ENCODE results near the gene INPP5F. TPM values are rescaled to one million over a fixed set of nuclear protein-coding genes. Genes with fewer than 3 reads are reported as not detected.

Gene INPP5F
- polyA plus RNA-seq, 1 of the 3 experiments (the other 2 are of a cell fraction): 7.8 TPM

GRCh38 chr10:119691726-119692125, 34.1 kb upstream of the INPP5F start:
- no peak overlapping the region for H3K4me2 ChIP-seq
- no peak overlapping the region for H3K9ac ChIP-seq
- H3K4me3 ChIP-seq (ENCODE audit: low read depth in 2 of 2, low read length in 1 of 2): no peak overlapping the region
- no peak for TF ChIP-seq GATA2 (CRISPR knock-in tag; IDR thresholded peaks at IDR 0.05)
- TF ChIP-seq NFIC (IDR thresholded peaks at IDR 0.05; ENCODE audit: borderline replicate concordance): no peak
- no peak for TF ChIP-seq GABPA (IDR thresholded peaks at IDR 0.05; ENCODE audit: low read depth)
- no peak for TF ChIP-seq EP300 (IDR thresholded peaks at IDR 0.05; ENCODE audit: borderline replicate concordance in 1 of 2, low read depth in 1 of 2, low read length in 1 of 2)
- TF ChIP-seq SIN3A (IDR thresholded peaks at IDR 0.05; ENCODE audit: borderline replicate concordance, low read depth, low read length): no peak
- no peak for TF ChIP-seq TCF12 (IDR thresholded peaks at IDR 0.05)
- TF ChIP-seq FOXM1 (IDR thresholded peaks at IDR 0.05; ENCODE audit: low read depth): no peak
- no peak for TF ChIP-seq SMC3 (IDR thresholded peaks at IDR 0.05; ENCODE audit: low read depth, low read length)
- no peak for TF ChIP-seq ELF1 (IDR thresholded peaks at IDR 0.05)
- no peak for TF ChIP-seq PBX3 (IDR thresholded peaks at IDR 0.05)
- TF ChIP-seq POLR2AphosphoS5 (IDR thresholded peaks at IDR 0.05; ENCODE audit: low read depth, low read length): no peak
- TF ChIP-seq RAD21 (IDR thresholded peaks at IDR 0.05; ENCODE audit: low read length): no peak
- TF ChIP-seq RCOR1 (IDR thresholded peaks at IDR 0.05; ENCODE audit: low read length): no peak
- TF ChIP-seq MEF2A (IDR thresholded peaks at IDR 0.05; ENCODE audit: borderline replicate concordance, low read depth): no peak
- no peaks in the 10 kb centered on the region for H3K9me2 ChIP-seq
- peaks cover 0 to 10% of the 10 kb centered on the region in 2 experiments; a peak in 1 of 4 replicates for H3K4me1 ChIP-seq (ENCODE audit: control insufficient read depth in 1 of 2, insufficient read depth in 2 of 2, low read depth in 1 of 2, low read length in 1 of 2)
- H3K36me3 ChIP-seq (replicated peaks in 1 of 2; ENCODE audit: control insufficient read depth in 1 of 2, insufficient read depth in 2 of 2, low read length in 1 of 2): no peaks in the 10 kb centered on the region
- WGBS (ENCODE audit: low lambda C conversion rate): 94% methylated on average over 1 of the region's 3 CpGs
- H3K27me3 ChIP-seq (ENCODE audit: insufficient read depth): no peaks in the 10 kb centered on the region
- H4K20me1 ChIP-seq (ENCODE audit: insufficient read depth): no peaks in the 10 kb centered on the region
- no peak for DNase-seq
- CTCF ChIA-PET: interaction anchor here (0.7 to 1.1 kb wide), 2 partner anchors 47 to 59 kb away, joined by 3 read pairs; no protein-coding TSS in a partner anchor
- H3F3A ChIP-seq (replicated peaks; ENCODE audit: insufficient read depth): peaks cover 5% of the 10 kb centered on the region
- no peak overlapping the region for H3K27ac ChIP-seq (ENCODE audit: low read depth in 2 of 2, low read length in 1 of 2)
- no peak overlapping the region for H2AFZ ChIP-seq (ENCODE audit: low read depth)
- no peaks in the 10 kb centered on the region for H3K79me2 ChIP-seq (ENCODE audit: insufficient read depth)
- H3K9me3 ChIP-seq: no peaks in the 10 kb centered on the region
- POLR2A ChIA-PET: no interaction called here

GRCh38 chr10:119693262-119693957, 32.4 kb upstream of the INPP5F start:
- TF ChIP-seq SMC3 (IDR thresholded peaks at IDR 0.05; ENCODE audit: low read depth, low read length): no peak
- no peak for TF ChIP-seq MXI1 (IDR thresholded peaks at IDR 0.05; ENCODE audit: low read depth, low read length)
- TF ChIP-seq EZH2phosphoT487 (IDR thresholded peaks at IDR 0.05; ENCODE audit: borderline replicate concordance, low read depth): no peak
- TF ChIP-seq SIN3A (IDR thresholded peaks at IDR 0.05; ENCODE audit: borderline replicate concordance, low read depth, low read length): no peak
- TF ChIP-seq USF1 (IDR thresholded peaks at IDR 0.05; ENCODE audit: borderline replicate concordance, low read depth): no peak
- no peak for TF ChIP-seq FOSL2 (IDR thresholded peaks at IDR 0.05; ENCODE audit: borderline replicate concordance, low read depth)
- TF ChIP-seq CHD2 (IDR thresholded peaks at IDR 0.05; ENCODE audit: low read length, partially characterized antibody): no peak
- no peak for TF ChIP-seq RFX5 (IDR thresholded peaks at IDR 0.05; ENCODE audit: low read length)
- H3K4me2 ChIP-seq: no peak overlapping the region
- no peaks in the 10 kb centered on the region for H3K36me3 ChIP-seq (replicated peaks in 1 of 2; ENCODE audit: control insufficient read depth in 1 of 2, insufficient read depth in 2 of 2, low read length in 1 of 2)
- ChIA-PET CTCF (interaction anchor here (1.0 kb wide), 1 partner anchor 166 kb away, joined by 3 read pairs; no protein-coding TSS in a partner anchor), POLR2A (no interaction called here)
- H2AFZ ChIP-seq (ENCODE audit: low read depth): no peak overlapping the region
- 79% methylated on average over 6 of the region's 6 CpGs for WGBS (ENCODE audit: low lambda C conversion rate)
- H3K9me2 ChIP-seq: no peaks in the 10 kb centered on the region
- no peak overlapping the region for H3K4me3 ChIP-seq (ENCODE audit: low read depth in 2 of 2, low read length in 1 of 2)
- H3K4me1 ChIP-seq (ENCODE audit: control insufficient read depth in 1 of 2, insufficient read depth in 2 of 2, low read depth in 1 of 2, low read length in 1 of 2): no peaks in the 10 kb centered on the region
- no peaks in the 10 kb centered on the region for H3K27me3 ChIP-seq (ENCODE audit: insufficient read depth)
- no peak overlapping the region for H3K27ac ChIP-seq (ENCODE audit: low read depth in 2 of 2, low read length in 1 of 2)
- DNase-seq: no peak
- H3K9ac ChIP-seq: no peak overlapping the region
- no peaks in the 10 kb centered on the region for H3K9me3 ChIP-seq
- no peaks in the 10 kb centered on the region for H4K20me1 ChIP-seq (ENCODE audit: insufficient read depth)
- no peaks in the 10 kb centered on the region for H3F3A ChIP-seq (replicated peaks; ENCODE audit: insufficient read depth)
- H3K79me2 ChIP-seq (ENCODE audit: insufficient read depth): no peaks in the 10 kb centered on the region

Measured in SK-N-SH (cell line).